MM.1S (cell line): ENCODE measurements around the gene ZNF142.
A peak's percentile ranks its signal among the peaks of the same experiment; 100 is the strongest.

Experiments used
- DNase-seq: peaks from one replicate; pipeline ENCODE4 v3.0.0-alpha.2; 2015
- H2AFZ ChIP-seq: fragments of 300-600 bp; sonication (generic); 2 replicates; pipeline ENCODE4 v1.6.0; 2016; ENCODE audit warnings: antibody characterized with exemption, low read length
- H3F3A ChIP-seq: fragments of 300-600 bp; sonication (generic); 2 replicates; pipeline ENCODE4 v1.6.1; 2016; ENCODE audit warnings: mild to moderate bottlenecking, antibody characterized with exemption, low read length, moderate library complexity, mixed read lengths; ENCODE audit not compliant: insufficient read depth
- H3K27ac ChIP-seq: fragments of 300-600 bp; sonication (generic); 2 replicates; pipeline ENCODE4 v1.5.1; 2016; ENCODE audit warnings: mild to moderate bottlenecking, low read length
- H3K27me3 ChIP-seq: fragments of 300-600 bp; sonication (generic); replicated peaks from 2 replicates; pipeline ENCODE4 v1.6.0; 2016; ENCODE audit warnings: low read length; ENCODE audit not compliant: insufficient read depth
- H3K36me3 ChIP-seq: fragments of 300-600 bp; sonication (generic); replicated peaks from 2 replicates; pipeline ENCODE4 v1.6.1; 2016; ENCODE audit warnings: mild to moderate bottlenecking, low read length, mixed read lengths; ENCODE audit not compliant: insufficient read depth
- H3K4me1 ChIP-seq: fragments of 300-600 bp; sonication (generic); 2 replicates; pipeline ENCODE4 v1.6.1; 2016; ENCODE audit warnings: low read length, mixed read lengths
- H3K4me2 ChIP-seq: fragments of 300-600 bp; sonication (generic); 2 replicates; pipeline ENCODE4 v1.6.0; 2016; ENCODE audit warnings: low read depth, low read length
- H3K4me3 ChIP-seq: fragments of 300-600 bp; sonication (generic); 2 replicates; pipeline ENCODE4 v1.5.1; 2016; ENCODE audit warnings: low read length, mixed read lengths
- H3K79me2 ChIP-seq: fragments of 300-600 bp; sonication (generic); 2 replicates; pipeline ENCODE4 v1.6.1; 2016; ENCODE audit warnings: mixed run types, low read length, mixed read lengths
- H3K9ac ChIP-seq: fragments of 300-600 bp; sonication (generic); 2 replicates; pipeline ENCODE4 v1.6.1; 2016; ENCODE audit warnings: low read length, mixed read lengths
- H3K9me2 ChIP-seq: fragments of 300-600 bp; sonication (generic); replicated peaks from 2 replicates; pipeline ENCODE4 v1.6.1; 2016; ENCODE audit warnings: mild to moderate bottlenecking, low read length, mixed read lengths; ENCODE audit not compliant: insufficient read depth
- H3K9me3 ChIP-seq: fragments of 300-600 bp; sonication (generic); replicated peaks from 2 replicates; pipeline ENCODE4 v1.6.1; 2016; ENCODE audit warnings: mild to moderate bottlenecking, low read length, mixed read lengths; ENCODE audit not compliant: insufficient read depth
- H4K20me1 ChIP-seq: fragments of 300-600 bp; sonication (generic); 2 replicates; pipeline ENCODE4 v1.6.1; 2016; ENCODE audit warnings: mild to moderate bottlenecking, low read length, moderate library complexity, mixed read lengths; ENCODE audit not compliant: insufficient read depth
- CTCF ChIP-seq: fragments of 300-600 bp; sonication (generic); IDR thresholded peaks from 2 replicates; pipeline ENCODE4 v1.5.1; 2016; ENCODE audit warnings: antibody characterized with exemption, low read length, mixed read lengths
- EZH2 ChIP-seq: fragments of 300-600 bp; sonication (generic); optimal IDR thresholded peaks from 2 replicates; pipeline ENCODE3; 2017; ENCODE audit warnings: low read depth, mild to moderate bottlenecking, antibody characterized with exemption, low read length, mixed read lengths
- EZH2phosphoT487 ChIP-seq: fragments of 300-600 bp; sonication (generic); IDR thresholded peaks from 2 replicates; pipeline ENCODE4 v1.6.1; 2018; ENCODE audit warnings: antibody characterized with exemption, low read length

Gene ZNF142

GRCh38 chr2:218648787-218649100 is 10.7 kb downstream of the ZNF142 start:
- H4K20me1 ChIP-seq = no peaks in the 10 kb centered on the region
- H3K4me1 ChIP-seq = no peaks in the 10 kb centered on the region
- peaks cover 19% of the 10 kb centered on the region for H3K36me3 ChIP-seq
- no peaks in the 10 kb centered on the region for H3K9me3 ChIP-seq
- H3K79me2 ChIP-seq = peaks cover 23% of the 10 kb centered on the region
- H3K9ac ChIP-seq = no peak overlapping the region
- no peaks in the 10 kb centered on the region for H3K9me2 ChIP-seq
- H3K27ac ChIP-seq = no peak overlapping the region
- no peak overlapping the region for H2AFZ ChIP-seq
- no peak overlapping the region for H3K4me3 ChIP-seq
- TF ChIP-seq CTCF = no peak
- no peak for TF ChIP-seq EZH2
- TF ChIP-seq EZH2phosphoT487 = no peak
- no peak overlapping the region for H3K4me2 ChIP-seq
- DNase-seq = no peak
- peaks cover 5% of the 10 kb centered on the region; the same call in 1 of the 2 replicates for H3F3A ChIP-seq
- no peaks in the 10 kb centered on the region for H3K27me3 ChIP-seq

GRCh38 chr2:218648088-218648786 is 11.2 kb downstream of the ZNF142 start:
- no peak overlapping the region for H3K4me3 ChIP-seq
- no peaks in the 10 kb centered on the region for H3K9me3 ChIP-seq
- no peak overlapping the region for H3K4me2 ChIP-seq
- TF ChIP-seq CTCF = peak; percentile 92
- TF ChIP-seq EZH2phosphoT487 = no peak
- H3K36me3 ChIP-seq = peaks cover 19% of the 10 kb centered on the region
- H3K27ac ChIP-seq = no peak overlapping the region
- DNase-seq = peak; percentile 65
- no peaks in the 10 kb centered on the region for H3K9me2 ChIP-seq
- no peaks in the 10 kb centered on the region for H3K27me3 ChIP-seq
- no peaks in the 10 kb centered on the region for H3K4me1 ChIP-seq
- no peak overlapping the region for H3K9ac ChIP-seq
- H3K79me2 ChIP-seq = peaks cover 23% of the 10 kb centered on the region
- no peak overlapping the region for H2AFZ ChIP-seq
- H3F3A ChIP-seq = peaks cover 5% of the 10 kb centered on the region; the same call in 1 of the 2 replicates
- H4K20me1 ChIP-seq = no peaks in the 10 kb centered on the region

- Histone ChIP-seq H3K36me3 (peaks cover 15% of the 10 kb centered on the region), H3K9ac (no peak overlapping the region), H3K9me3 (no peaks in the 10 kb centered on the region), H3K27me3 (no peaks in the 10 kb centered on the region), H3K27ac (no peak overlapping the region), H3K4me1 (no peaks in the 10 kb centered on the region), H3F3A (no peaks in the 10 kb centered on the region), H3K9me2 (no peaks in the 10 kb centered on the region), H3K4me3 (no peak overlapping the region), H4K20me1 (no peaks in the 10 kb centered on the region), H3K79me2 (peaks cover 18% of the 10 kb centered on the region), H3K4me2 (no peak overlapping the region), H2AFZ (no peak overlapping the region)
- DNase-seq = no peak
- TF ChIP-seq EZH2 (no peak), EZH2phosphoT487 (no peak), CTCF (no peak)
These were observed 14.3 kb downstream of the ZNF142 start for GRCh38 chr2:218645126-218645525.
